Measurements from ENCODE around the gene PTPN4.

PTPN4 gene

GRCh38 chr2:119719261-119719627 lies 40.5 kb upstream of the PTPN4 start:
- Histone ChIP-seq H3K27ac (ENCODE audit: insufficient read depth, low read length, poor library complexity, severe bottlenecking) (no peak overlapping the region), H3K4me1 (ENCODE audit: control insufficient read depth, insufficient read depth, low read length, poor library complexity, severe bottlenecking) (no peaks in the 10 kb centered on the region), H3K36me3 (ENCODE audit: control insufficient read depth, insufficient read depth, low read length) (no peaks in the 10 kb centered on the region), H3K9me3 (ENCODE audit: control insufficient read depth, low read length) (no peaks in the 10 kb centered on the region), H3K4me3 (ENCODE audit: insufficient read depth, low read depth, low read length, poor library complexity, severe bottlenecking) (no peak overlapping the region), H3K27me3 (replicated peaks; ENCODE audit: control insufficient read depth, insufficient read depth, low read length, poor library complexity, severe bottlenecking) (no peaks in the 10 kb centered on the region)
- no peak for DNase-seq

- Histone ChIP-seq H3K4me1 (ENCODE audit: control insufficient read depth, insufficient read depth, low read length, poor library complexity, severe bottlenecking) (no peaks in the 10 kb centered on the region), H3K27me3 (replicated peaks; ENCODE audit: control insufficient read depth, insufficient read depth, low read length, poor library complexity, severe bottlenecking) (no peaks in the 10 kb centered on the region)
- no peak for DNase-seq
Measured at GRCh38 chr2:119721043-119721442, 38.7 kb upstream of the PTPN4 start.

GRCh38 chr2:119721462-119721861 lies 38.3 kb upstream of the PTPN4 start:
- DNase-seq, result no peak
- Histone ChIP-seq H3K4me1 (ENCODE audit: control insufficient read depth, insufficient read depth, low read length, poor library complexity, severe bottlenecking) (no peaks in the 10 kb centered on the region), H3K9me3 (ENCODE audit: control insufficient read depth, low read length) (no peaks in the 10 kb centered on the region), H3K4me3 (ENCODE audit: insufficient read depth, low read depth, low read length, poor library complexity, severe bottlenecking) (no peak overlapping the region), H3K27ac (ENCODE audit: insufficient read depth, low read length, poor library complexity, severe bottlenecking) (no peak overlapping the region), H3K36me3 (ENCODE audit: control insufficient read depth, insufficient read depth, low read length) (no peaks in the 10 kb centered on the region), H3K27me3 (replicated peaks; ENCODE audit: control insufficient read depth, insufficient read depth, low read length, poor library complexity, severe bottlenecking) (no peaks in the 10 kb centered on the region)

More at GRCh38 chr2:119721043-119721442, 38.7 kb upstream of the PTPN4 start:
- H3K27ac ChIP-seq (ENCODE audit: insufficient read depth, low read length, poor library complexity, severe bottlenecking), result no peak overlapping the region
- H3K4me3 ChIP-seq (ENCODE audit: insufficient read depth, low read depth, low read length, poor library complexity, severe bottlenecking), result no peak overlapping the region
- H3K36me3 ChIP-seq (ENCODE audit: control insufficient read depth, insufficient read depth, low read length), result no peaks in the 10 kb centered on the region
- H3K9me3 ChIP-seq (ENCODE audit: control insufficient read depth, low read length), result no peaks in the 10 kb centered on the region

- no peak overlapping the region for H3K4me3 ChIP-seq (ENCODE audit: insufficient read depth, low read depth, low read length, poor library complexity, severe bottlenecking)
- H3K27me3 ChIP-seq (replicated peaks; ENCODE audit: control insufficient read depth, insufficient read depth, low read length, poor library complexity, severe bottlenecking), result no peaks in the 10 kb centered on the region
- H3K36me3 ChIP-seq (ENCODE audit: control insufficient read depth, insufficient read depth, low read length), result no peaks in the 10 kb centered on the region
- no peaks in the 10 kb centered on the region for H3K9me3 ChIP-seq (ENCODE audit: control insufficient read depth, low read length)
- no peak for DNase-seq
- no peaks in the 10 kb centered on the region for H3K4me1 ChIP-seq (ENCODE audit: control insufficient read depth, insufficient read depth, low read length, poor library complexity, severe bottlenecking)
- no peak overlapping the region for H3K27ac ChIP-seq (ENCODE audit: insufficient read depth, low read length, poor library complexity, severe bottlenecking)
Measured at GRCh38 chr2:119721904-119722303, 37.8 kb upstream of the PTPN4 start.

- H3K4me1 ChIP-seq (ENCODE audit: control insufficient read depth, insufficient read depth, low read length, poor library complexity, severe bottlenecking), result no peaks in the 10 kb centered on the region
Measured at GRCh38 chr2:119723186-119723585, 36.5 kb upstream of the PTPN4 start.

GRCh38 chr2:119723784-119724467 lies 35.8 kb upstream of the PTPN4 start:
- DNase-seq, result no peak
- H3K27ac ChIP-seq (ENCODE audit: insufficient read depth, low read length, poor library complexity, severe bottlenecking), result no peak overlapping the region

More at GRCh38 chr2:119723186-119723585, 36.5 kb upstream of the PTPN4 start:
- Histone ChIP-seq H3K27ac (ENCODE audit: insufficient read depth, low read length, poor library complexity, severe bottlenecking) (no peak overlapping the region), H3K4me3 (ENCODE audit: insufficient read depth, low read depth, low read length, poor library complexity, severe bottlenecking) (no peak overlapping the region), H3K9me3 (ENCODE audit: control insufficient read depth, low read length) (no peaks in the 10 kb centered on the region), H3K36me3 (ENCODE audit: control insufficient read depth, insufficient read depth, low read length) (no peaks in the 10 kb centered on the region), H3K27me3 (replicated peaks; ENCODE audit: control insufficient read depth, insufficient read depth, low read length, poor library complexity, severe bottlenecking) (no peaks in the 10 kb centered on the region)
- DNase-seq, result no peak

GRCh38 chr2:119724656-119725485 lies 34.9 kb upstream of the PTPN4 start:
- DNase-seq, result no peak
- H3K27ac ChIP-seq (ENCODE audit: insufficient read depth, low read length, poor library complexity, severe bottlenecking), result no peak overlapping the region
- H3K4me3 ChIP-seq (ENCODE audit: insufficient read depth, low read depth, low read length, poor library complexity, severe bottlenecking), result no peak overlapping the region

More at GRCh38 chr2:119723784-119724467, 35.8 kb upstream of the PTPN4 start:
- Histone ChIP-seq H3K4me3 (ENCODE audit: insufficient read depth, low read depth, low read length, poor library complexity, severe bottlenecking) (no peak overlapping the region), H3K36me3 (ENCODE audit: control insufficient read depth, insufficient read depth, low read length) (no peaks in the 10 kb centered on the region), H3K9me3 (ENCODE audit: control insufficient read depth, low read length) (no peaks in the 10 kb centered on the region), H3K4me1 (ENCODE audit: control insufficient read depth, insufficient read depth, low read length, poor library complexity, severe bottlenecking) (no peaks in the 10 kb centered on the region), H3K27me3 (replicated peaks; ENCODE audit: control insufficient read depth, insufficient read depth, low read length, poor library complexity, severe bottlenecking) (no peaks in the 10 kb centered on the region)

GRCh38 chr2:119727493-119727892 lies 32.2 kb upstream of the PTPN4 start:
- no peak overlapping the region for H3K27ac ChIP-seq (ENCODE audit: insufficient read depth, low read length, poor library complexity, severe bottlenecking)
- no peaks in the 10 kb centered on the region for H3K27me3 ChIP-seq (replicated peaks; ENCODE audit: control insufficient read depth, insufficient read depth, low read length, poor library complexity, severe bottlenecking)
- no peak overlapping the region for H3K4me3 ChIP-seq (ENCODE audit: insufficient read depth, low read depth, low read length, poor library complexity, severe bottlenecking)
- DNase-seq, result no peak
- H3K4me1 ChIP-seq (ENCODE audit: control insufficient read depth, insufficient read depth, low read length, poor library complexity, severe bottlenecking), result no peaks in the 10 kb centered on the region
- no peaks in the 10 kb centered on the region for H3K9me3 ChIP-seq (ENCODE audit: control insufficient read depth, low read length)
- no peaks in the 10 kb centered on the region for H3K36me3 ChIP-seq (ENCODE audit: control insufficient read depth, insufficient read depth, low read length)

More at GRCh38 chr2:119724656-119725485, 34.9 kb upstream of the PTPN4 start:
- Histone ChIP-seq H3K9me3 (ENCODE audit: control insufficient read depth, low read length) (no peaks in the 10 kb centered on the region), H3K36me3 (ENCODE audit: control insufficient read depth, insufficient read depth, low read length) (no peaks in the 10 kb centered on the region), H3K27me3 (replicated peaks; ENCODE audit: control insufficient read depth, insufficient read depth, low read length, poor library complexity, severe bottlenecking) (no peaks in the 10 kb centered on the region), H3K4me1 (ENCODE audit: control insufficient read depth, insufficient read depth, low read length, poor library complexity, severe bottlenecking) (no peaks in the 10 kb centered on the region)

- DNase-seq, result no peak
- no peak overlapping the region for H3K27ac ChIP-seq (ENCODE audit: insufficient read depth, low read length, poor library complexity, severe bottlenecking)
- H3K9me3 ChIP-seq (ENCODE audit: control insufficient read depth, low read length), result no peaks in the 10 kb centered on the region
- no peaks in the 10 kb centered on the region for H3K36me3 ChIP-seq (ENCODE audit: control insufficient read depth, insufficient read depth, low read length)
- H3K4me3 ChIP-seq (ENCODE audit: insufficient read depth, low read depth, low read length, poor library complexity, severe bottlenecking), result no peak overlapping the region
- no peaks in the 10 kb centered on the region for H3K4me1 ChIP-seq (ENCODE audit: control insufficient read depth, insufficient read depth, low read length, poor library complexity, severe bottlenecking)
- no peaks in the 10 kb centered on the region for H3K27me3 ChIP-seq (replicated peaks; ENCODE audit: control insufficient read depth, insufficient read depth, low read length, poor library complexity, severe bottlenecking)
Measured at GRCh38 chr2:119728421-119728820, 31.3 kb upstream of the PTPN4 start.

GRCh38 chr2:119730671-119731177 lies 29.0 kb upstream of the PTPN4 start:
- H3K27me3 ChIP-seq (replicated peaks; ENCODE audit: control insufficient read depth, insufficient read depth, low read length, poor library complexity, severe bottlenecking), result no peaks in the 10 kb centered on the region
- no peaks in the 10 kb centered on the region for H3K36me3 ChIP-seq (ENCODE audit: control insufficient read depth, insufficient read depth, low read length)
- H3K9me3 ChIP-seq (ENCODE audit: control insufficient read depth, low read length), result no peaks in the 10 kb centered on the region
- no peak for DNase-seq
- H3K27ac ChIP-seq (ENCODE audit: insufficient read depth, low read length, poor library complexity, severe bottlenecking), result no peak overlapping the region
- no peak overlapping the region for H3K4me3 ChIP-seq (ENCODE audit: insufficient read depth, low read depth, low read length, poor library complexity, severe bottlenecking)
- H3K4me1 ChIP-seq (ENCODE audit: control insufficient read depth, insufficient read depth, low read length, poor library complexity, severe bottlenecking), result no peaks in the 10 kb centered on the region
